Measurements from ENCODE around the gene LITAF. TPM values are rescaled to one million over a fixed set of nuclear protein-coding genes. Genes with fewer than 3 reads are reported as not detected.
"Not testable (repeated sequence)": the region's sequence is repeated elsewhere in the genome, so short reads cannot be mapped to it uniquely, and the experiment has no call there.

The LITAF gene
- polyA plus RNA-seq, 4 donors: 86.2 to 133 (median 120) TPM

DNA sequence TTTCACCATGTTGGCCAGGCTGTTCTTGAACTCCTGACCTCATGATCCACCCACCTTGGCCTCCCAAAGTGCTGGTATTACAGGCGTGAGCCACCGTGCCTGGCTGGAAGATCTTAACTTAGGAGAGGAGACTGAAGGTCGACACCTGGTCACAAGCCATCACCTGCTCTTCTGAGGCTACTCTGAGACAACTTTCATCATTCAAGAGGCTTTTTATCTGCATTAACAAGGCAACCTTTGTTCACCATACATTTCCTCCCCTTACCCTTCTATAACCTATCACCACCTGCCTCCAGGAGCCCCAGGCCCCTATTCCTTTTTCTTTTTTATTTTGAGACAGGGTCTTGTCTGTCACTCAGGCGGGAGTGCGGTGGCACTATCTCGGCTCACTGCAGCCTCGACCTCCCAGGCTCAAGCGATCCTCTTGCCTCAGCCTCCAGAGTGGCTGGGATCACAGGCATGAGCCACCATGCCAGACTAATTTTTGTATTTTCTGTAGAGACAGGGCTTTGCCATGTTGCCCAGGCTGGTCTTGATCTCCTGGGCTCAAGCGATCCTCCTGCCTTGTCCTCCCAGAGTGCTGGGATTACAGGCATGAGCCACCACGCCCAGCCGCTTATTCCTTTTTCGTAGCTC lies 6.2 kb downstream of the LITAF start:
- no peak for DNase-seq (ENCODE audit: low read depth in 4 of 4, low spot score in 3 of 4)

DNA sequence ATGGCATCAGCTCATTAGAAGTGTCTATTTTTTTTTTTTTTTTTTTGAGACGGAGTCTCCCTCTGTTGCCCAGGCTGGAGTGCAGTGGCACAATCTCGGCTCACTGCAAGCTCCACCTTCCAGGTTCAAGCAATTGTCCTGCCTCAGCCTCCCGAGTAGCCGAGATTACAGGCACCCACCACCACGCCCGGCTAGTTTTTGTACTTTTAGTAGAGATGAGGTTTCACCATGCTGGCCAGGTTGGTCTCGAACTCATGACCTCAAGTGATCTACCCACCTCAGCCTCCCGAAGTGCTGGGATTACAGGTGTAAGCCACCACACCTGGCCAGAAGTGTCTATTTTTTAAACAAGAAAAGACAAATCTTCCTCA lies 9.4 kb downstream of the LITAF start:
- DNase-seq (ENCODE audit: low read depth in 4 of 4, low spot score in 3 of 4): not testable (repeated sequence)

DNA sequence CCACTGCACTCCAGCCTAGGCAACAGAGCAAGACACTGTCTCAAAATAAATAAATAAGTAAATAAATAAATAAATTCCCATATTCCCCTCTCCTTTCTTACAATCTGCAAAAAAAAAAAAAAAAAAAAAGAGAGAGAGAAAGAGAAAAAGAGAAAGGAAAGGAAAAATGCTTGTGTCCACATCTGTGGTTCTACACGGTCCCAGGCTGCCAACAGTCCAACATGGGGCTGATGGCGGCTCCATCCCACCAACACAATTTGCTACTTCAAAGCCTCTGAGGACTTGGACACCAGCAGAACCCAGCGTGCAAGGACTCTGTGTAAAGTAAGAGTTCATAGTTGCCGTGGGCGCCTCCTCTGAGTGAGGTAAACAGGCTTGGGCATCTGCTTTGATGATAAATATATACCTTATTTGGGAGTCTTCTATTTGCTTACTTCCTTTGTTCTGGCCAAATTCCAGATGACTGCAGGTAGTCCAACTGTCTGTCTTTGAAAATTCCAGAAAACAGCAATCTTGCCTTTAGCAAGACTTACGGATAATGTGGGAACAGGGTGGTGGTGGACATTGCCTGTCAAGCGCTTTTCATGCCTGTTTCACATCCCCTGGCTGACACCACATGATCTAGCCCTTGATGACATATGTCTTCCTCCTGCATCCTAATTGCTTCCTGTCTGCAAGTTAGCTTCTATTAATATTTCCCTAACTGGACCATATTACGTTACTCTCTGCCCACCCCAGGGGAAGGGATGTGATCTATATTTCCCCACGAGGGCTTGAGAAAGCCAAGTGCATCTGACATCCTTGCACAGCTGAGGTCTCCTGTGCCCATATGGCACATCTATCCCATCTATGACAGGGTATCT lies 10.1 kb downstream of the LITAF start:
- DNase-seq (ENCODE audit: low read depth in 4 of 4, low spot score in 3 of 4): no peak

DNA sequence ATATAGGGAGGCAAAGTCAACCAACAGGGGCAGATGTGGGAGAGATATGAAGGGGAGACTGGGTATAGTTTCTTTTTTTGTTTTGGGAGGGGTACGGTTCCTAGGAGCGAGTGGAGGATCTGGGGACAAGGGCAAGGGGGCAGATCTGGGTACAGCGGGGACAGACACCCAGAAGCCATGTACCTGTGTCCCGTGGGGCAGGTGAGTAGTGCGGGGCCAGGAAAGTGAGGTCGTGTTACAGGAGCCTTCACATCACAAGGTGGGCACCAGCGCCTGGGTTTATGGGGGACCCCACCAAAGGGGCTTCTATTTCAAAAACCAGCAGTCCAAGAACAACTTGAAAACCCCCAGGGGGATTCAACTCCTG lies 11.5 kb downstream of the LITAF start:
- no peak for DNase-seq (ENCODE audit: low read depth in 4 of 4, low spot score in 3 of 4)

DNA sequence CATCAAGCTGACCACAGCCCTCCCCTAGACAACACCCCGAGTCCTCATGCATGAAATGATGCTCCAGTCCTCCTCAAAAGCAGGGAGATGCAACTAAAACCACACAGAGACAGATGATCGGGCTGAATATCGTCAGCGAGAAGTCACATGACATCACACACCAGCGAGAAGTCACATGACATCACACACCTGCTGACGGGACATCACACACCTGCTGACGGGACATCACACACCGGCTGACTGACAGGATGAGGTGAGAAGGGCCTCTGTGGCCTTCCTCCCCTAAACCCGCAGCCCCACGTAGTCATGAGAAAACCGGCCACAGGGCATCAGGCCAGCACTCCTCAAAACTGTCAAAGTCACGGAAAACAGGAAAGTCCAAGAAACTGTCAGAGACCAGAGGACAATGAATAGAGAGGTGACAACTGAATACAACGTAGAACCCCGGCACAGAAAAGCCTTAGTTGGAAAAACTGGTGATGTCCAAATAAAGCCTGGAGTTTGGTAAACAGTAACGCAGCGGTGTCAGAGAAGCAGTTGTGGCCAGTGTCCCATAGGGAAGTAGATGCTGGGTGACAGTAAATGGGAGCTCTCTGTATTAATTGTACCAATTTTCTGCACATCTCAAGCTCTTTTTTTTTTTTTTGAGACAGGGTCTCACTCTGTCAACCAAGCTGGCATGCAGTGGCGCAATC lies 14.3 kb downstream of the LITAF start:
- no peak for DNase-seq (ENCODE audit: low read depth in 4 of 4, low spot score in 3 of 4)

DNA sequence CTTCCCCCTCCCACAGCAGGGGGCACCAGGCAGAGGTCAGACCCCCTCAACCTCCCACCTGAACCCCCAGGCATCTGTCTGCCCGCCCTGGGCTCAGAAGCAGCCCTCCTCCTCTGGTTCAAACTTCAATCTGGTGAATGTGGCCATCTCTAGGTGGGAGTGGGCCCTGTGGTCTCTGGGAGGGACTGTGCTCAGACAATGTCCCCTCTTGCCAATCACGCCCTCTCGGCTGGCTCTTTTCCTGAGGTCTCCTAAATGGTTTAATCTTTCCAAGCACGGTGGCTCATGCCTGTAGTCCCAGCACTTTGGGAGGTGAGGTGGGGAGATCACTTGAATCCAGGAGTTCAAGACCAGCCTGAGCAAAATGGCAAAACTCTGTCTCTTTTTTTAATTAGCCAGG lies 15.2 kb downstream of the LITAF start:
- no peak for DNase-seq (ENCODE audit: low read depth in 4 of 4, low spot score in 3 of 4)

DNA sequence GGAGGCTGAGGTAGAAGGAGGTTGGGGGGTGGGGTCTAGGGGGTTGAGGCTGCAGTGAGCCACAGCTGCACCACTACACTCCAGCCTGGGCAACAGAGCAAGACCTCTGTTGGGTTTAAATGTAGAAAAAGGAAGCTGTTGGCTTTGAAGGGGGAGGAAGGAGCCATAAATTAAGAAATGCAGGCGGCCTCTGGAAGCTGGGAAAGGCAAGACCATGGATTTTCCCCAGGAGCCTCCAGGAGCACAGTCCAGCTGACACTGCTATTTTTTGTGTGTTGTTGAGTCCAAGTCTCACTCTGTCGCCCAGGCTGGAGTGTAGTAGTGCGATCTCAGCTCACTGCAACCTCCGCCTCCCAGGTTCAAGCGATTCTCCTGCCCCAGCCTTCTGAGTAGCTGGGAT lies 15.9 kb downstream of the LITAF start:
- no peak for DNase-seq (ENCODE audit: low read depth in 4 of 4, low spot score in 3 of 4)

DNA sequence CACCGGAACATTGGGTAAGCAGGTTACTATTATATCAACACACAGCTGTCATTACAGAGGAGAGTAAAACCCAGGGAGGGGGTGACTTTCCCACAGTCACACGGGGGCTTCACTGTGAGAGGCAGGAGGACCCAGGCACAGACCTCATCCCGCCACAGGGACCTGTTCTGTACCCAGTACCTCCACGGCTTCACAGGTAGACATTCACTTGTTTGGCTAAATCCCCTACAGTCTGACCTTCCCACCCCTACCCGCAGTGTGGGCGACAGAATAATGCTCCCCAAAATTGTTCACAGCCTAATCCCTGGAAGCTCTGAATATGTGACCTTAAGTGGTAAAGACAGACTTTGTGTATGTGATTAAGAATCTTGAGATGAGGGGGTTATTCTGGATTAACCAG lies 16.5 kb downstream of the LITAF start:
- DNase-seq (ENCODE audit: low read depth in 4 of 4, low spot score in 3 of 4): no peak

DNA sequence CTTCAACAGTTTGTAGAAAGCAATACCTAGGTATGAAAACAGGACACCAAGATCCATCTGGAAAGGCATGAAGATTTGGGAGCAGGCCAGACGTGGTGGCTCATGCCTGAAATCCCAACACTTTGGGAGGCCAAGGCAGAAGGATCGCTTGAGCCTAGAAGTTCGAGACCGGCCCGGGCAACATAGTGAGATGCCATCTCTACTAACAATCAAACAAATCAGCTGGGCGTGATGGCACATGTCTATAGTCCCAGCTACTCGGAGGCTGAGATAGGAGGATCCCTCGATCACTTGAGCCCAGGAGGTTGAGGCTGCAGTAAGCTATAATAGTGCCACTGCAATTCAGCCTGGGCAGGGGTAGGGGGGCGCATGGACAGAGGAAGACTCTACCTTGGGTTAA lies 20.3 kb downstream of the LITAF start:
- DNase-seq (ENCODE audit: low read depth in 4 of 4, low spot score in 3 of 4): no peak

DNA sequence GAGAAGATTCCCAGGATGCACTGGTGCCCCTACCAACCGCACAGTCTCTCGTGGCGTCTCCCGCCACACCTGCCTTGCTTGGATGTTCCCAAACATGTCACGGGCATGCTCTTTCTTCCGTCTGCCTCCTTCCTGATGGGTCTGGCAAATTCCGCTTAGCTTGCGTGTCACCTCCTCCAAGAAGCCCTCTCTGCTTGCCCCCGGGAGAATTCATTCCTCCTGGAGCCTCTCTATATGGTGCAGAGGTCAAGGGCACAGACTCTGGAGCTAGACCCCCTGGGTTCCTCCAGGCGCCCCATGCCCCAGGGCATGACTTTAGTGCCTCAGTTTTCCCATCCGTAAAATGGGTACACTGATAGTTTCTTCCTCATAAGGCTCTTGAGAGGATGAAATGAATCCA lies 21.1 kb downstream of the LITAF start:
- no peak for DNase-seq (ENCODE audit: low read depth in 4 of 4, low spot score in 3 of 4)

DNA sequence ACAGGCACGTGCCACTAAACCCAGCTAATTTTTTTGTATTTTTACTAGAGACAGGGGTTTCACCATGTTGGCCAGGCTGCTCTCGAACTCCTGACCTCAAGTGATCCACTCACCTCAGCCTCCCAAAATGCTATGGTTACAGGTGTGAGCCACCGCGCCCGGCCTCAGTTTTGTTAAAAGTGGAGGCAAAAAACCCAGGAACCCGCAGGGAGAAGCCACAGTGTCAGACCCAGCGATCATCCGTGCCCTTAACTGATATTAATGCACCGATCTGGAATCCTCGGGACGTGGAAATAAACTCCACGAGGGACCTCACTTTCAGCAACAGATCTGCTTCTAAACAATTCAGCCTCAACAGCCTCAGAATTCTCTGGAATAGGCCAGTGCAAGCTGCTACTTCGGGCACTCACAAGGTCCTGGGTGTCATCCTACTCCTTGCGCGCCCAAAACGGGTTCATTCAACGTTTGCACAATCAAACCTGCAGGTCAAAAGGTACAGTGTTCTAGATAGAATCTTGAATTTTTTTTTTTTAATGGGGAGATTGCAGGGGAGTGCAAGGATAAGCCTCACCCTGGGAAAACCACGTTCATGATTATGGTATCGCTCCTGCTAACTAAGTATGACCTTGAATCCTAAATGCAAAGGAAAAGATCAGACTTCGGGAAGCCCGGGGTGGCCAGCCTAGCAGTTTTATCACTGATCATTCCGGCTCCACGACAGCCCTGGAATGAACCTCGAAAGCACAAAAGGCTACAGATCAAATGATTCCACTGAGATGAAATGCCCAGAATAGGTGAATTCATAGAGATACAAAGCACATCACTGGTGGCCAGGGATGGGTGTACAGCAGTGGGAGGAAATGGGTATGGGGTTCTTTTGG lies 22.4 kb downstream of the LITAF start:
- no peak for DNase-seq (ENCODE audit: low read depth in 4 of 4, low spot score in 3 of 4)

DNA sequence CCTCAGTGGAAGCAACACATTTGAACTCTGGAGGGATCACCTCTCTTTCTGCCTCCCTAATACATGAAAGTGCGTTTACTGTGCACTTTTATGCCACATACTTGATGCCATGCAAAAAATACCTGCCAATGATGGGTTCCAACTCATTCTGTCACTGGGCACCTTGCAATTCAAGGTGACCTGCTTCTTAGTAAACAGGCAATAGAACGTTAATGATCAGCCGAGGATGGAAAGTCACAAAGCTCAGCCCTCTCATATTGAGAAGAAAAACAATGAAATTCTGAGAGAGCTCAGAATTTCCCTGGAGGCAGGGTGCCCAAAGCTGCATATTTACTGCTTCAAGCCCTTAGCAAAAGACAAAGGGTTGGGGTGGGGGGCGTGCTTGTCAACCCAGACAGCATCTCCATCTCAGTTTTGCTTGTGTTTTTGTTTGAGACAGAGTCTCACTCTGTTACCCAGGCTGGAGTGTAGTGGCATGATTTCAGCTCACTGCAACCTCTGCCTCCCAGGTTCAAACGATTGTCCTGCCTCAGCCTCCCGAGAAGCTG lies 23.2 kb downstream of the LITAF start:
- DNase-seq (ENCODE audit: low read depth in 4 of 4, low spot score in 3 of 4): no peak

DNA sequence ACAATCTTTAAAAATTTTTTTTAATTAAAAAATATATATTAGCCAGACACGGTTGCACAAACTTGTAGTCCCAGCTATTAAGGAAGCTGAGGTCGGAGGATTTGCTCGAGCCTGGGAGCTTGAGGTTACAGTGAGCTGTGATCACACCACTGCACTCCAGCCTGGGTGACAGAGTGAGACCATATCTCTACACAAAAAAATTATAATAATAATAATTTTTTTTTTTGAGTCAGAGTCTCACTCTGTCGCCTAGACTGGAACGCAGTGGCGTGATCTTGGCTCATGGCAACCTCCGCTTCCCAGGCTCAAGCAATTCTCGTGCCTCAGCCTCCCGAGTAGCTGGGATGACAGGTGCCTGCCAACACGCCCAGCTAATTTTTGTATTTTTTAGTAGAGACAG lies 23.8 kb downstream of the LITAF start:
- DNase-seq (ENCODE audit: low read depth in 4 of 4, low spot score in 3 of 4): no peak

DNA sequence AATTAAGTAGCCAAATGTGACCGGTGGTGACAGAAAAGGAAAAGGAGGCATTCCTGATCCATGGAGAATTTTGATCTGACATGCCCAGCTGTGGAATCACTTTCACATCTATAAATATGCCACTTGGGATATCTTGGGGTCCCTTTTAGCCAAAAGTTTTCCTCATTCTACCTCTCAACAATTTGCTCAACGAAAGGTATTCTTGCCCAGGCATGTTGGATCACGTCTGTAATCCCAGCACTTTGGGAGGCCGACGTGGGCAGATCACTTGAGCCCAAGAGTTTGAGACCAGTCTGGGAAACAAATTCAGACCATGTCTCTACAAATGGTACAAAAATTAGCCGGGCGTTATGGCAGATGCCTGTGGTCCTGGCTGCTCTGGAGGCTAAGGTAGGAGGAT lies 24.3 kb downstream of the LITAF start:
- no peak for DNase-seq (ENCODE audit: low read depth in 4 of 4, low spot score in 3 of 4)

DNA sequence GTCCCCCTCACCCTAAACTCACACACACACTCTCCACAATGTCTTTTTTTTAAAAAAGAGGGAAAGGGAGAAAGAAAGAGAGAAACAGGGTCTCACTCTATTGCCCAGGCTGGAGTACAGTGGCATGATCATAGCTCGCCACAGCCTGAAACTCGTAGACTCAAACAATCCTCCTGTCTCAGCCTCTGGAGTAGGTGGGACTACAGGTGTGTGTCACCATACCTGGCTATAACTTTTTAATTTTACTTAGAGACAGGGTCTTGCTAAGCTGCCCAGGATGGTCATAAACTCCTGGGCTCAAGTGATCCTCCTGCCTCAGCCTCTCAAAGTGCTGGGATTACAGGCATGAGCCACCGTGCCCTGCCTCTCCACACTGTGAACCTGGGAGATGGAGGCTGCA lies 24.9 kb downstream of the LITAF start:
- DNase-seq (ENCODE audit: low read depth in 4 of 4, low spot score in 3 of 4): no peak

DNA sequence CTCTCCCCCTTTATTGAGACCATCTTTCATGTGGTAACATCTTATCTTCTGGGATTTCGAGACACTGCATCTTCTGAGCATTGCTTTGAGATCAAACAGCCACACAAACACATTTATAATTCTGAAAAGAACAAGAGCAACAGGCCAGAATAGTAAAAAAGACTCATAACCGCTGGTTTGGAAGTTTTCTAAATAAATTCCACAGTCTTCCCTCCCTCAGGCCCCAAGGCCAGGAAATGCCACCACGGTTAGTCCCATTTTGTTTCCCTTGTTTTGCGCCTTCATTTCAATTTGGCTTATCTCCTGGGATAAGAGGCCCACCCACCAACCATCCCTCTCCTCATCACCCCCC lies 25.3 kb downstream of the LITAF start:
- DNase-seq (ENCODE audit: low read depth in 4 of 4, low spot score in 3 of 4): no peak

DNA sequence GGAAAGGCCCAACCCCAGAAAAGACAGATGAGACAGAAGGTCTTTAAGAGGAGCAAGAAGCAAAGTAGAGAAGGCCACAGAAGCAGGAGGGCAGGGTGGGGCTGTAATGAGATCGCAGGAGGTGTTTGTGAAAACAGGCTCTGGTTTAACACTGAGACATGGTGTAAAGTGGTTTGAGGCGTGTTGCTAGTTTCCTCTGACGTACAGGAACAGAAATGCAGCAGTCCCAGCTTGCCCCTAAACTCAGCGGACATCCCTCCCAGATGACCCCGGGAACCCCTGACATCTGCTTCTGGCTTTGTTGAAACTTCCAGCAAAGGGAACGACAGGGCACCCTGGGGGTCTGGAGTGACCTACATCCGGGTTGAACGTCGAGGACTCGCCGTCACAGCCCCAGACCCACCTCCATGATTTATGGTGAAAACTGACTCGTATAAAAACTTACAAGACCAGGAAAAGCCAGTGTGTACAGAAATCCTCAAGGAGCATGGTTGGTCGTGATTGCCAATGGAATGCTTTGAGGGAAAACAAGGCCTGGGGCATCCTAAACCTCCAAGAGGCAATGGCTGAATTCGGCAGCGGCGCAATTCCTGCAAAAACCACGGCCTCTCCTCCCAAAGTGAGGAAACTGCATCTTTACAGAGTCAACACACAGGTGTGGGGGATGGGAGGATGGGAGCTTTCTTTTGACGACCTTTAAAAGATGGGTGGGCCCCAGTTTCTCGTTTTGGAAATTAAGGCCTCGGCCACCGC lies 25.8 kb downstream of the LITAF start:
- DNase-seq (ENCODE audit: low read depth in 4 of 4, low spot score in 3 of 4): peak in 1 of 4 donors; percentile 38

DNA sequence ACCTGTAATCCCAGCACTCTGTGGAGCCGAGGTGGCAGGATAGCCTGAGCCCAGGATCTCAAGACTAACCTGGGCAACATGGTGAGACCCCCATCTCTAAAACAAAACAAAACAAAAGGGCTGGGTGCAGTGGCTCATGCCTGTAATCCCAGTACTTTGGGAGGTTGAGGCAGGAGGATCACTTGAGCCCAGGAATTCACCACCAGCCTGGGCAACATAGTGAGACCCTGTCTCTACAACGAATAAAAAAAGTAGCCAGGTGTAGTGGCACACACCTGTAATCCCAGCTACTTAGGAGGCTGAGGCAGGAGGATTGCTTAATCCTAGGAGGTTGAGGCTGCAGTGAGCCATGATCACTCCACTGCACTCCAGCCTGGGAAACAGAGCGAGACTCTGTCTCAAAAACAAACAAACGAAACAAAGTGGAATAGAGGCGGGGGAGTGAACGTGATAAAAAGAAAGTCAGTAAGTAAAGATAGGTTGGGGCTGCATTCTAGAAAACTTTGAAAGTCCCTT lies 28.4 kb downstream of the LITAF start:
- not testable (repeated sequence) for DNase-seq (ENCODE audit: low read depth in 4 of 4, low spot score in 3 of 4)

DNA sequence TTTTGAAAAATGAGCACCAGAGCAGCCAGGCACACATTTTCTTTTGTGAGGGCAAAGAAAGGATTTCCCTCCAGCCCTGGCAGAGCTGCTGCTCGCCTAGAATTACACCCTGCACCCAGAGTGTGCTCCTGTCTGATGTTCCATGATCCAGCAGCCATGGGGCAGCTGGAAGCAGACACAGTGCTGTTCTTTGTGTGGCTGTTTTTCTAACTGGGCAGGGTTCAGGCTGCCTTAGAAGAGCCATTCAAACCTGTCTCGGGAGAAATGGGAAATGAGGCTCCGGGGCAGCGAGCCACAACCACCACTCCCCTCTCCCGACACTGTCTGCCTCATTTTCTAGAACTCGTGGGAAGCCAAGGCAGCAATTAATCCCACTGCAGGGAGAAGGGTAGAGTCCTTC lies 28.9 kb downstream of the LITAF start:
- no peak for DNase-seq (ENCODE audit: low read depth in 4 of 4, low spot score in 3 of 4)

All from left renal pelvis (tissue), 4 donors.